K562 (cell line): ENCODE results near the gene HSD11B2. TPM values are rescaled to one million over a fixed set of nuclear protein-coding genes. Genes with fewer than 3 reads are reported as not detected.
A peak's percentile ranks its signal among the peaks of the same experiment; 100 is the strongest.

Experiments used
- ATAC-seq: fragments of 200-7000 bp; cut with Tn5 transposase; 3 replicates; pipeline ENCODE4 v1.9.1; 2020; ENCODE audit warnings: moderate library complexity
- BruUV-seq: library from RNA; stranded (reverse); fragments of 400-500 nt; replicated peaks from 2 replicates; lab custom pipeline; 2021; lab: Mats Ljungman, UMichigan
- CTCF ChIA-PET: fragments of 300-600 bp; formaldehyde crosslinking; extraction: SDS; loops from one replicate; lab custom pipeline; 2021; ENCODE audit warnings: low intra/inter-chr PET ratio; lab: Yijun Ruan, JAX
- POLR2A ChIA-PET: fragments of 300-600, 350-650 bp; sonication (Branson Sonifier 250); formaldehyde crosslinking; extraction: SDS; loops from one replicate; lab custom pipeline; 2021; ENCODE audit warnings: antibody characterized with exemption, inconsistent platforms; lab: Yijun Ruan, JAX
- DNase-seq, 4 experiments: peaks; one replicate each; pipeline versions ENCODE4 v3.0.0 to v3.0.0-alpha.2; 2011 to 2018; ENCODE audit warnings: low spot score in 3 of 4, mixed read lengths in 3 of 4; ENCODE audit errors: extremely low read depth in 1 of 4
- FAIRE-seq: peaks from 2 replicates; lab custom pipeline; 2011; peaks lifted over from hg19 to GRCh38; lab: Jason Lieb, UNC
- H2AFZ ChIP-seq: 2 replicates; pipeline ENCODE4 v1.6.0; 2011; ENCODE audit warnings: low read depth, low read length, control low read depth, inconsistent platforms
- H3K27ac ChIP-seq: fragments of 200-600 bp; 3 replicates; pipeline ENCODE4 v1.8.0; 2011; ENCODE audit warnings: low read depth, mild to moderate bottlenecking, control low read depth, inconsistent platforms, low read length, moderate library complexity, mixed read lengths; ENCODE audit errors: extremely low read depth
- H3K27me3 ChIP-seq, 2 experiments: fragments of 300-600 bp in 1 of 2; 2 replicates in 1 of 2; 3 replicates in 1 of 2; pipeline versions ENCODE4 v1.6.0 to v1.8.0; 2011; ENCODE audit warnings: inconsistent platforms in 2 of 2, low read length in 2 of 2, mild to moderate bottlenecking in 1 of 2, mixed read lengths in 1 of 2, moderate library complexity in 1 of 2; ENCODE audit not compliant: control insufficient read depth in 2 of 2, insufficient read depth in 2 of 2
- H3K36me3 ChIP-seq: fragments of 300-600 bp; 3 replicates; pipeline ENCODE4 v1.8.0; 2011; ENCODE audit warnings: mild to moderate bottlenecking, low read length, inconsistent platforms; ENCODE audit not compliant: control insufficient read depth, insufficient read depth
- H3K4me1 ChIP-seq, 2 experiments: fragments of 200-600 bp in 1 of 2; replicated peaks in 1 of 2; 2 replicates in 1 of 2; 3 replicates in 1 of 2; pipeline versions ENCODE4 v1.5.1 to v1.8.0; 2011; ENCODE audit warnings: inconsistent platforms in 2 of 2, low read length in 2 of 2, mild to moderate bottlenecking in 1 of 2, mixed read lengths in 1 of 2, moderate library complexity in 1 of 2; ENCODE audit not compliant: control insufficient read depth in 2 of 2, insufficient read depth in 2 of 2
- H3K4me2 ChIP-seq: 2 replicates; pipeline ENCODE4 v1.6.1; 2011; ENCODE audit warnings: low read length, control low read depth, inconsistent platforms, mixed read lengths; ENCODE audit not compliant: insufficient read depth
- H3K4me3 ChIP-seq: fragments of 200-600 bp; sonication (generic), shearing (Covaris generic); 2 replicates; pipeline ENCODE4 v1.5.1; 2016; ENCODE audit warnings: control low read depth, inconsistent platforms
- H3K79me2 ChIP-seq: fragments of 200-600 bp; 3 replicates; pipeline ENCODE4 v1.8.0; 2011; ENCODE audit warnings: low read length, inconsistent platforms; ENCODE audit not compliant: control insufficient read depth, insufficient read depth
- H3K9ac ChIP-seq, 2 experiments: 2 replicates each; pipeline versions ENCODE4 v1.6.0 to v1.6.1; 2011; ENCODE audit warnings: low read depth in 2 of 2, low read length in 2 of 2, control low read depth in 1 of 2, inconsistent platforms in 1 of 2, mild to moderate bottlenecking in 1 of 2, mixed read lengths in 1 of 2; ENCODE audit not compliant: insufficient read depth in 1 of 2
- H3K9me1 ChIP-seq: one replicate; pipeline ENCODE4 v1.6.0; 2011; ENCODE audit warnings: inconsistent platforms, mild to moderate bottlenecking, low read length, moderate library complexity; ENCODE audit not compliant: control insufficient read depth, insufficient read depth
- H3K9me3 ChIP-seq: replicated peaks from 2 replicates; pipeline ENCODE4 v1.5.1; 2011; ENCODE audit warnings: low read depth, low read length, inconsistent platforms; ENCODE audit not compliant: control insufficient read depth, insufficient read depth
- H4K20me1 ChIP-seq: replicated peaks from 2 replicates; pipeline ENCODE4 v1.6.1; 2011; ENCODE audit warnings: low read length, inconsistent platforms, mixed read lengths; ENCODE audit not compliant: control insufficient read depth, insufficient read depth
- CAMTA2 ChIP-seq: fragments of 250-450 bp; sonication (Bioruptor Pico); conservative IDR thresholded peaks from 2 replicates; pipeline ENCODE4 v1.5.1; 2022
- FOXA3 ChIP-seq, 2 experiments: fragments of 450-650 bp in 1 of 2; sonication (generic) in 1 of 2; formaldehyde crosslinking; IDR thresholded peaks in 1 of 2; conservative IDR thresholded peaks in 1 of 2; 2 replicates each; pipeline versions ENCODE4 v1.4.0 to v1.8.0; 2020 to 2022; ENCODE audit warnings: mild to moderate bottlenecking in 2 of 2, missing genetic modification reagents in 1 of 2
- HDAC2 ChIP-seq: fragments of 450-650 bp; IDR thresholded peaks from 2 replicates; pipeline ENCODE4 v1.6.1; 2016; ENCODE audit warnings: mild to moderate bottlenecking
- HMGN3 ChIP-seq: IDR thresholded peaks from 2 replicates; pipeline ENCODE4 v1.6.1; 2011; ENCODE audit warnings: borderline replicate concordance, low read depth, mild to moderate bottlenecking, mixed read lengths, low read length; ENCODE audit not compliant: insufficient read length; ENCODE audit errors: extremely low read depth
- HNRNPL ChIP-seq: fragments of 200-400 bp; formaldehyde crosslinking; IDR thresholded peaks from 2 replicates; pipeline ENCODE4 v1.6.1; 2017; ENCODE audit warnings: low read depth, mild to moderate bottlenecking, low read length
- IFI16 ChIP-seq: fragments of 250-450 bp; sonication (Bioruptor Pico); IDR thresholded peaks from 2 replicates; pipeline ENCODE4 v2.1.2; 2022; ENCODE audit warnings: mild to moderate bottlenecking, inconsistent platforms
- MAZ ChIP-seq, 2 experiments: fragments of 450-650 bp in 1 of 2; sonication (generic) in 1 of 2; formaldehyde crosslinking; IDR thresholded peaks in 1 of 2; conservative IDR thresholded peaks in 1 of 2; 2 replicates each; pipeline versions ENCODE4 v1.4.0 to v1.5.0; 2020; ENCODE audit warnings: mild to moderate bottlenecking in 1 of 2, missing genetic modification reagents in 1 of 2
- MTA1 ChIP-seq: fragments of 450-650 bp; IDR thresholded peaks from 2 replicates; pipeline ENCODE4 v1.6.1; 2017; ENCODE audit warnings: borderline replicate concordance
- MYBL2 ChIP-seq, 2 experiments: fragments of 450-650 bp in 1 of 2; sonication (generic) in 1 of 2; formaldehyde crosslinking in 1 of 2; IDR thresholded peaks; 2 replicates each; pipeline versions ENCODE4 v1.6.1 to v1.8.1; 2017 to 2022; ENCODE audit warnings: borderline replicate concordance in 1 of 2, inconsistent platforms in 1 of 2, low read depth in 1 of 2, mild to moderate bottlenecking in 1 of 2, missing genetic modification reagents in 1 of 2, moderate library complexity in 1 of 2
- RBM14 ChIP-seq: fragments of 200-400 bp; formaldehyde crosslinking; IDR thresholded peaks from 2 replicates; pipeline ENCODE4 v1.6.1; 2018; ENCODE audit warnings: low read depth, mild to moderate bottlenecking, low read length, moderate library complexity, borderline replicate concordance; ENCODE audit not compliant: insufficient read depth
- TAF9B ChIP-seq: fragments of 450-650 bp; IDR thresholded peaks from 2 replicates; pipeline ENCODE4 v1.6.1; 2018; ENCODE audit warnings: mild to moderate bottlenecking; ENCODE audit not compliant: partially characterized antibody
- YY1 ChIP-seq, 3 experiments: IDR thresholded peaks; 2 replicates each; pipeline ENCODE4 v1.6.1; 2011; ENCODE audit warnings: low read length in 2 of 3, mild to moderate bottlenecking in 2 of 3, moderate library complexity in 2 of 3, borderline replicate concordance in 1 of 3, control low read depth in 1 of 3, low read depth in 1 of 3; ENCODE audit not compliant: insufficient read depth in 3 of 3, insufficient replicate concordance in 2 of 3, control insufficient read depth in 1 of 3, insufficient read length in 1 of 3; ENCODE audit errors: extremely low read depth in 1 of 3
- ZNF134 ChIP-seq: fragments of 250-450 bp; sonication (Bioruptor Pico); conservative IDR thresholded peaks from 2 replicates; pipeline ENCODE4 v1.4.0; 2020
- ZNF445 ChIP-seq: fragments of 250-450 bp; sonication (Bioruptor Pico); IDR thresholded peaks from 2 replicates; pipeline ENCODE4 v1.4.0; 2020; ENCODE audit warnings: low read depth, mild to moderate bottlenecking, moderate library complexity
- ZNF561 ChIP-seq: fragments of 450-650 bp; formaldehyde crosslinking; conservative IDR thresholded peaks from 2 replicates; pipeline ENCODE4 v1.4.0; 2020; ENCODE audit warnings: mild to moderate bottlenecking, moderate library complexity
- WGBS: fragments of 100-300 bp; shearing (Covaris generic); methylation state at CpG from one replicate; pipeline ENCODE4 v1.1.6; 2016; ENCODE audit warnings: low coverage, mixed read lengths; ENCODE audit not compliant: insufficient coverage; ENCODE audit errors: missing lambda C conversion rate; 5-methylcytosine and 5-hydroxymethylcytosine counted together
- in situ Hi-C: fragments of 300-500 bp; cut with MboI; formaldehyde crosslinking; loops from 4 replicates; pipeline ENCODE4 v1.15.0; 2018; ENCODE audit warnings: inconsistent platforms, mixed read lengths
- intact Hi-C: fragments of 100-400 bp; cut with micrococcal nuclease; formaldehyde crosslinking; loops from 2 replicates; pipeline ENCODE4 v1.14.2; 2022
- polyA plus RNA-seq, 8 experiments: library from polyadenylated mRNA; depleted of rRNA in 4 of 8; stranded (reverse) in 5 of 8; unstranded in 3 of 8; fragments of >200 nt; fragmentation: Nextera tagmentation in 2 of 8; fragmentation: Illumina TruSeq in 1 of 8; extraction: Ambion mirVana in 2 of 8; extraction: Trizol in 1 of 8; gene quantifications; 2 replicates each; pipeline versions ENCODE4 v1.2.1 to v1.2.3, GENCODE V29; 2011 to 2014; ENCODE audit warnings: inconsistent platforms in 1 of 8, missing spikeins in 1 of 8
- total RNA-seq, 7 experiments: library from RNA; depleted of rRNA in 6 of 7; stranded (reverse); fragments of >200 nt in 6 of 7; fragmentation: Illumina TruSeq in 2 of 7; extraction: Trizol in 2 of 7; gene quantifications; 2 replicates each; pipeline versions ENCODE4 v1.2.1 to v1.2.3, GENCODE V29; 2011 to 2021; ENCODE audit warnings: low replicate concordance in 1 of 7
- TF ChIP-seq, protein P1 (sequence below): IDR thresholded peaks from 2 replicates; pipeline ENCODE4 v1.6.1; 2016; ENCODE audit warnings: missing genetic modification characterization, missing compliant biosample characterization
- TF ChIP-seq, protein P2 (sequence below): sonication (generic); formaldehyde crosslinking; IDR thresholded peaks from 2 replicates; pipeline ENCODE4 v1.8.1; 2023; ENCODE audit warnings: mild to moderate bottlenecking, missing genetic modification reagents, moderate library complexity

The HSD11B2 gene
- total and polyA plus RNA-seq, 9 of the 15 experiments (the other 6 are each of a cell fraction or from before 2014, with no cell fraction given) = 0.08 to 2.0 (median 0.79) TPM

DNA sequence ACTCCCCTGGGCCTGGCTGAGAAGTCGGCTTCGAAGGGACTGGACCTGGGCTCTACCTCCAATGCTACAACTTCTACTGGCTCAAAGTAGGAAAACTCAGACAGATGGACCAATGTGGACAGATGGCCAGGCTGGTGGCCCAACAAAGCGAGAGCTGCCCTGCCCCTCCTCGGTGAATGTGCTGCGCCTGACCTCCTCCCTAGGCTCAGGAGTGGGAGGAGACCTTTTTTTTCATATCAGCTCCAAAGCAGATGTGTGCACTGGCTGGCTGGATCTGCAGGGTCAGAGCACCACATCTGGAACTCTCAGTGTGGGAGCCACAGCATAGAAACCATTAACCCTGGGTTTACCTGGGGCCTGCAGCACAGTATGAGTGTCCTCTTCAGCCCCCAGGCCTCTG is 29.2 kb downstream of the HSD11B2 start (continued):
- TF ChIP-seq HNRNPL = no peak
- TF ChIP-seq YY1 (IDR thresholded peaks at IDR 0.05; ENCODE audit: borderline replicate concordance in 1 of 3, control insufficient read depth in 1 of 3, extremely low read depth in 1 of 3, insufficient read depth in 3 of 3, insufficient read length in 1 of 3, insufficient replicate concordance in 2 of 3, low read depth in 1 of 3, low read length in 2 of 3) = peak in 1 of 3 experiments; percentile 26

DNA sequence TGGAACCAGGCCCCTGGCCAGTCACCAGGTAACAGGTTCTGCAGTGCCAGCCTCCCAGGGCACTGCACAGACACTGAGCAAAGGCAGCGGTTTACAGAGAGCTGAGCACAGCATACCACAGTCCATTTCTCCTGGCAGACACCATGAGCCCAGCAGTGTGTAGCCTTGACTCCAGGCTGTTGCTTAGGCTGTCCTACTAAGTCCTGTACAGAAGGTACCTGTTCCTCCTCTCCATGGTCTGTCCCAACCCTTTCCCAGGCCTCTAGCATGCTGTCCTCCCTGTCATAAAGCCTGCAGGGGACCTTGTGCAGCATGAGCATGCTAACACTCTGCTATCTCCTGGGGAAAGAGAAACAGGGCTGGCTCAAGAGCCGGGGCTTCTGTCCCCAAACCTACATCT is 30.0 kb downstream of the HSD11B2 start:
- peak overlapping the region in 1 of 2 experiments; percentile 28; a peak in 1 of 4 replicates for H3K9ac ChIP-seq
- H3K4me1 ChIP-seq = peaks cover 30 to 48% of the 10 kb centered on the region in 2 experiments
- no peak overlapping the region for H2AFZ ChIP-seq
- ChIA-PET CTCF (no interaction called here), POLR2A (interaction anchor here (0.6 to 1.5 kb wide), 4 partner anchors 9 to 275 kb away, joined by 3 to 6 read pairs (median 4); no protein-coding TSS in a partner anchor)
- no peaks in the 10 kb centered on the region for H3K27me3 ChIP-seq
- 61% methylated on average over 2 of the region's 2 CpGs for WGBS
- peaks cover 48% of the 10 kb centered on the region for H3K79me2 ChIP-seq
- BruUV-seq = no TSS peak
- peaks cover 58% of the 10 kb centered on the region for H4K20me1 ChIP-seq
- no peak overlapping the region for H3K27ac ChIP-seq
- no peak for DNase-seq
- H3K9me3 ChIP-seq = no peaks in the 10 kb centered on the region
- FAIRE-seq = no peak
- no peak overlapping the region for H3K4me3 ChIP-seq
- peaks cover 36% of the 10 kb centered on the region; the same call in 2 of the 3 replicates for H3K36me3 ChIP-seq
- no peak for ATAC-seq
- in situ Hi-C loops = no loop called here
- intact Hi-C loops = loop anchor here (10.0 kb wide), 1 partner anchor 506 kb away; no protein-coding TSS in a partner anchor
- H3K9me1 ChIP-seq = peaks cover 24% of the 10 kb centered on the region
- 0 out of 2 replicates have a peak overlapping the region, but pooled peaks have one; percentile 43 for H3K4me2 ChIP-seq
- TF ChIP-seq FOXA3 (CRISPR knock-in tag; conservative IDR thresholded peaks at IDR 0.05 in 1 of 2, IDR thresholded peaks at IDR 0.05 in 1 of 2) (no peak), MTA1 (no peak), CAMTA2 (CRISPR knock-in tag) (no peak), IFI16 (CRISPR knock-in tag) (no peak), ZNF561 (CRISPR knock-in tag) (no peak), ZNF134 (no peak), RBM14 (no peak), TAF9B (no peak), HDAC2 (no peak), MAZ (CRISPR knock-in tag; conservative IDR thresholded peaks at IDR 0.05 in 1 of 2, IDR thresholded peaks at IDR 0.05 in 1 of 2) (no peak), MYBL2 (IDR thresholded peaks at IDR 0.05; ENCODE audit: low read depth) (no peak), MYBL2 (CRISPR knock-in tag; IDR thresholded peaks at IDR 0.05; ENCODE audit: borderline replicate concordance) (no peak), ZNF445 (CRISPR knock-in tag) (no peak), HMGN3 (no peak)
- TF ChIP-seq, protein P1, sequence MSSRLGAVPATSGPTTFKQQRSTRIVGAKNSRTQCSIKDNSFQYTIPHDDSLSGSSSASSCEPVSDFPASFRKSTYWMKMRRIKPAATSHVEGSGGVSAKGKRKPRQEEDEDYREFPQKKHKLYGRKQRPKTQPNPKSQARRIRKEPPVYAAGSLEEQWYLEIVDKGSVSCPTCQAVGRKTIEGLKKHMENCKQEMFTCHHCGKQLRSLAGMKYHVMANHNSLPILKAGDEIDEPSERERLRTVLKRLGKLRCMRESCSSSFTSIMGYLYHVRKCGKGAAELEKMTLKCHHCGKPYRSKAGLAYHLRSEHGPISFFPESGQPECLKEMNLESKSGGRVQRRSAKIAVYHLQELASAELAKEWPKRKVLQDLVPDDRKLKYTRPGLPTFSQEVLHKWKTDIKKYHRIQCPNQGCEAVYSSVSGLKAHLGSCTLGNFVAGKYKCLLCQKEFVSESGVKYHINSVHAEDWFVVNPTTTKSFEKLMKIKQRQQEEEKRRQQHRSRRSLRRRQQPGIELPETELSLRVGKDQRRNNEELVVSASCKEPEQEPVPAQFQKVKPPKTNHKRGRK (tag) = no peak
- TF ChIP-seq, protein P2, sequence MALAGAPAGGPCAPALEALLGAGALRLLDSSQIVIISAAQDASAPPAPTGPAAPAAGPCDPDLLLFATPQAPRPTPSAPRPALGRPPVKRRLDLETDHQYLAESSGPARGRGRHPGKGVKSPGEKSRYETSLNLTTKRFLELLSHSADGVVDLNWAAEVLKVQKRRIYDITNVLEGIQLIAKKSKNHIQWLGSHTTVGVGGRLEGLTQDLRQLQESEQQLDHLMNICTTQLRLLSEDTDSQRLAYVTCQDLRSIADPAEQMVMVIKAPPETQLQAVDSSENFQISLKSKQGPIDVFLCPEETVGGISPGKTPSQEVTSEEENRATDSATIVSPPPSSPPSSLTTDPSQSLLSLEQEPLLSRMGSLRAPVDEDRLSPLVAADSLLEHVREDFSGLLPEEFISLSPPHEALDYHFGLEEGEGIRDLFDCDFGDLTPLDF = no peak
